GM12878 (cell line): ENCODE results near the gene PAPSS2. TPM values are rescaled to one million over a fixed set of nuclear protein-coding genes. Genes with fewer than 3 reads are reported as not detected.

Experiments used
- BCLAF1 ChIP-seq: fragments of 450-650 bp; IDR thresholded peaks from 2 replicates; pipeline ENCODE4 v1.6.1; 2017; ENCODE audit warnings: antibody characterized with exemption, mild to moderate bottlenecking, moderate library complexity
- EP300 ChIP-seq, 2 experiments: fragments of 150-350 bp in 1 of 2; IDR thresholded peaks; 2 replicates each; pipeline ENCODE4 v1.6.1; 2011 to 2012; ENCODE audit warnings: low read depth in 2 of 2, low read length in 2 of 2, borderline replicate concordance in 1 of 2, improper control_type of control experiment in 1 of 2, inconsistent platforms in 1 of 2; ENCODE audit not compliant: control insufficient read depth in 1 of 2
- HCFC1 ChIP-seq: fragments of 150-350 bp; IDR thresholded peaks from 2 replicates; pipeline ENCODE4 v1.6.1; 2014; ENCODE audit warnings: low read length
- POLR2AphosphoS5 ChIP-seq: IDR thresholded peaks from 2 replicates; pipeline ENCODE4 v1.6.1; 2011; ENCODE audit warnings: mild to moderate bottlenecking, low read length, inconsistent platforms
- RBBP5 ChIP-seq: fragments of 200-600 bp; sonication (generic); conservative IDR thresholded peaks from 2 replicates; pipeline ENCODE4 v1.6.1; 2016
- ZBTB11 ChIP-seq: fragments of 450-650 bp; formaldehyde crosslinking; IDR thresholded peaks from 2 replicates; pipeline ENCODE4 v1.5.0; 2022; ENCODE audit warnings: mild to moderate bottlenecking, missing genetic modification characterization
- ZNF687 ChIP-seq: fragments of 450-650 bp; IDR thresholded peaks from 2 replicates; pipeline ENCODE4 v1.6.1; 2017; ENCODE audit warnings: mild to moderate bottlenecking, moderate library complexity
- polyA plus RNA-seq, 11 experiments: library from polyadenylated mRNA; depleted of rRNA in 4 of 11; unstranded in 6 of 11; stranded (reverse) in 5 of 11; fragments of >200 nt; fragmentation: Nextera tagmentation in 4 of 11; fragmentation: Illumina TruSeq in 1 of 11; extraction: Ambion mirVana in 4 of 11; extraction: Trizol in 1 of 11; gene quantifications; 1 replicate in 1 of 11; 2 replicates in 10 of 11; pipeline versions ENCODE4 v1.2.1 to v1.2.3, GENCODE V29; 2011 to 2016; ENCODE audit warnings: inconsistent platforms in 2 of 11, missing spikeins in 2 of 11, low read depth in 1 of 11
- total RNA-seq, 4 experiments: library from RNA; depleted of rRNA in 3 of 4; stranded (reverse); fragments of >200 nt in 3 of 4; fragmentation: Illumina TruSeq in 1 of 4; extraction: Trizol in 1 of 4; gene quantifications; 2 replicates each; pipeline versions ENCODE4 v1.2.1 to v1.2.3, GENCODE V29; 2013 to 2021
- TF ChIP-seq, protein P1 (sequence below), 3 experiments: IDR thresholded peaks in 2 of 3; conservative IDR thresholded peaks in 1 of 3; 2 replicates each; pipeline ENCODE4 v1.5.1; 2011; ENCODE audit warnings: low read depth in 3 of 3, low read length in 3 of 3, mild to moderate bottlenecking in 3 of 3, control low read depth in 2 of 3, moderate library complexity in 2 of 3, inconsistent platforms in 1 of 3, mixed read lengths in 1 of 3; ENCODE audit not compliant: control insufficient read depth in 2 of 3, insufficient read depth in 1 of 3; ENCODE audit errors: extremely low read depth in 1 of 3
- TF ChIP-seq, protein P2 (sequence below): IDR thresholded peaks from 2 replicates; pipeline ENCODE4 v1.6.1; 2012; ENCODE audit warnings: low read depth, low read length, improper control_type of control experiment
- TF ChIP-seq, protein P3 (sequence below): IDR thresholded peaks from 2 replicates; pipeline ENCODE4 v1.6.1; 2012; ENCODE audit warnings: low read length, inconsistent platforms
- TF ChIP-seq, protein P4 (sequence below): fragments of 450-650 bp; IDR thresholded peaks from 2 replicates; pipeline ENCODE4 v1.6.1; 2016; ENCODE audit warnings: mild to moderate bottlenecking

PAPSS2 gene
- total and polyA plus RNA-seq, 10 of the 15 experiments (the other 5 are each of a cell fraction or from before 2014, with no cell fraction given): 0.15 to 2.1 (median 0.37) TPM

GRCh38 chr10:87622314-87623004 lies 37.2 kb upstream of the PAPSS2 start (continued):
- TF ChIP-seq BCLAF1 (no peak), HCFC1 (no peak), EP300 (IDR thresholded peaks at IDR 0.05; ENCODE audit: borderline replicate concordance in 1 of 2, control insufficient read depth in 1 of 2, low read depth in 2 of 2, low read length in 2 of 2) (no peak), POLR2AphosphoS5 (no peak), ZNF687 (no peak), RBBP5 (no peak), ZBTB11 (CRISPR knock-in tag) (no peak)
- TF ChIP-seq, protein P1, sequence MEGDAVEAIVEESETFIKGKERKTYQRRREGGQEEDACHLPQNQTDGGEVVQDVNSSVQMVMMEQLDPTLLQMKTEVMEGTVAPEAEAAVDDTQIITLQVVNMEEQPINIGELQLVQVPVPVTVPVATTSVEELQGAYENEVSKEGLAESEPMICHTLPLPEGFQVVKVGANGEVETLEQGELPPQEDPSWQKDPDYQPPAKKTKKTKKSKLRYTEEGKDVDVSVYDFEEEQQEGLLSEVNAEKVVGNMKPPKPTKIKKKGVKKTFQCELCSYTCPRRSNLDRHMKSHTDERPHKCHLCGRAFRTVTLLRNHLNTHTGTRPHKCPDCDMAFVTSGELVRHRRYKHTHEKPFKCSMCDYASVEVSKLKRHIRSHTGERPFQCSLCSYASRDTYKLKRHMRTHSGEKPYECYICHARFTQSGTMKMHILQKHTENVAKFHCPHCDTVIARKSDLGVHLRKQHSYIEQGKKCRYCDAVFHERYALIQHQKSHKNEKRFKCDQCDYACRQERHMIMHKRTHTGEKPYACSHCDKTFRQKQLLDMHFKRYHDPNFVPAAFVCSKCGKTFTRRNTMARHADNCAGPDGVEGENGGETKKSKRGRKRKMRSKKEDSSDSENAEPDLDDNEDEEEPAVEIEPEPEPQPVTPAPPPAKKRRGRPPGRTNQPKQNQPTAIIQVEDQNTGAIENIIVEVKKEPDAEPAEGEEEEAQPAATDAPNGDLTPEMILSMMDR (IDR thresholded peaks at IDR 0.05 in 2 of 3, conservative IDR thresholded peaks at IDR 0.05 in 1 of 3; ENCODE audit: control insufficient read depth in 2 of 3, extremely low read depth in 1 of 3, insufficient read depth in 1 of 3, low read depth in 3 of 3, low read length in 3 of 3): peak in 2 of 3 experiments; percentile 25 to 32; a peak in 2 of 6 replicates
- TF ChIP-seq, protein P2, sequence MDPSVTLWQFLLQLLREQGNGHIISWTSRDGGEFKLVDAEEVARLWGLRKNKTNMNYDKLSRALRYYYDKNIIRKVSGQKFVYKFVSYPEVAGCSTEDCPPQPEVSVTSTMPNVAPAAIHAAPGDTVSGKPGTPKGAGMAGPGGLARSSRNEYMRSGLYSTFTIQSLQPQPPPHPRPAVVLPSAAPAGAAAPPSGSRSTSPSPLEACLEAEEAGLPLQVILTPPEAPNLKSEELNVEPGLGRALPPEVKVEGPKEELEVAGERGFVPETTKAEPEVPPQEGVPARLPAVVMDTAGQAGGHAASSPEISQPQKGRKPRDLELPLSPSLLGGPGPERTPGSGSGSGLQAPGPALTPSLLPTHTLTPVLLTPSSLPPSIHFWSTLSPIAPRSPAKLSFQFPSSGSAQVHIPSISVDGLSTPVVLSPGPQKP: no peak
- TF ChIP-seq, protein P3, sequence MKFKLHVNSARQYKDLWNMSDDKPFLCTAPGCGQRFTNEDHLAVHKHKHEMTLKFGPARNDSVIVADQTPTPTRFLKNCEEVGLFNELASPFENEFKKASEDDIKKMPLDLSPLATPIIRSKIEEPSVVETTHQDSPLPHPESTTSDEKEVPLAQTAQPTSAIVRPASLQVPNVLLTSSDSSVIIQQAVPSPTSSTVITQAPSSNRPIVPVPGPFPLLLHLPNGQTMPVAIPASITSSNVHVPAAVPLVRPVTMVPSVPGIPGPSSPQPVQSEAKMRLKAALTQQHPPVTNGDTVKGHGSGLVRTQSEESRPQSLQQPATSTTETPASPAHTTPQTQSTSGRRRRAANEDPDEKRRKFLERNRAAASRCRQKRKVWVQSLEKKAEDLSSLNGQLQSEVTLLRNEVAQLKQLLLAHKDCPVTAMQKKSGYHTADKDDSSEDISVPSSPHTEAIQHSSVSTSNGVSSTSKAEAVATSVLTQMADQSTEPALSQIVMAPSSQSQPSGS: peak; percentile 58; the same call in 1 of the 2 replicates
- TF ChIP-seq, protein P4, sequence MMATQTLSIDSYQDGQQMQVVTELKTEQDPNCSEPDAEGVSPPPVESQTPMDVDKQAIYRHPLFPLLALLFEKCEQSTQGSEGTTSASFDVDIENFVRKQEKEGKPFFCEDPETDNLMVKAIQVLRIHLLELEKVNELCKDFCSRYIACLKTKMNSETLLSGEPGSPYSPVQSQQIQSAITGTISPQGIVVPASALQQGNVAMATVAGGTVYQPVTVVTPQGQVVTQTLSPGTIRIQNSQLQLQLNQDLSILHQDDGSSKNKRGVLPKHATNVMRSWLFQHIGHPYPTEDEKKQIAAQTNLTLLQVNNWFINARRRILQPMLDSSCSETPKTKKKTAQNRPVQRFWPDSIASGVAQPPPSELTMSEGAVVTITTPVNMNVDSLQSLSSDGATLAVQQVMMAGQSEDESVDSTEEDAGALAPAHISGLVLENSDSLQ: no peak
